ENCODE measurements around the gene LTN1. TPM values are rescaled to one million over a fixed set of nuclear protein-coding genes. Genes with fewer than 3 reads are reported as not detected.
"Not testable (repeated sequence)": the region's sequence is repeated elsewhere in the genome, so short reads cannot be mapped to it uniquely, and the experiment has no call there.

The LTN1 gene
- total RNA-seq, 1 donor from 2014 or later, result 27.1 TPM

- H3K36me3 ChIP-seq (ENCODE audit: control insufficient read depth in 3 of 3, insufficient read depth in 3 of 3, low read length in 3 of 3), result peaks cover 14 to 35% (median 27%) of the 10 kb centered on the region in 3 donors
- no peaks in the 10 kb centered on the region for H3K9me3 ChIP-seq (ENCODE audit: control insufficient read depth in 3 of 3, low read length in 3 of 3)
- H3K27ac ChIP-seq (ENCODE audit: low read depth, low read length), result no peak overlapping the region
- peaks cover 0 to 3% (median 2%) of the 10 kb centered on the region in 3 donors for H3K4me1 ChIP-seq (ENCODE audit: control insufficient read depth in 3 of 3, insufficient read depth in 3 of 3, low read length in 3 of 3)
- H3K27me3 ChIP-seq (ENCODE audit: control insufficient read depth in 3 of 3, insufficient read depth in 3 of 3, low read length in 3 of 3), result no peaks in the 10 kb centered on the region
- H3K4me3 ChIP-seq (ENCODE audit: low read length in 3 of 3), result no peak overlapping the region
- H3K9ac ChIP-seq (ENCODE audit: low read depth in 1 of 3, low read length in 3 of 3), result no peak overlapping the region
Measured at GRCh38 chr21:28937737-28938136, 54.9 kb downstream of the LTN1 start.

- no peak overlapping the region for H3K9ac ChIP-seq (ENCODE audit: low read depth in 1 of 3, low read length in 3 of 3)
- no peak overlapping the region for H3K4me3 ChIP-seq (ENCODE audit: low read length in 3 of 3)
- no peaks in the 10 kb centered on the region for H3K27me3 ChIP-seq (ENCODE audit: control insufficient read depth in 3 of 3, insufficient read depth in 3 of 3, low read length in 3 of 3)
- peaks cover 0 to 3% (median 2%) of the 10 kb centered on the region in 3 donors for H3K4me1 ChIP-seq (ENCODE audit: control insufficient read depth in 3 of 3, insufficient read depth in 3 of 3, low read length in 3 of 3)
- H3K27ac ChIP-seq (ENCODE audit: low read depth, low read length), result no peak overlapping the region
- H3K36me3 ChIP-seq (ENCODE audit: control insufficient read depth in 3 of 3, insufficient read depth in 3 of 3, low read length in 3 of 3), result peaks cover 11 to 28% (median 19%) of the 10 kb centered on the region in 3 donors
- no peaks in the 10 kb centered on the region for H3K9me3 ChIP-seq (ENCODE audit: control insufficient read depth in 3 of 3, low read length in 3 of 3)
Measured at GRCh38 chr21:28936721-28937120, 56.0 kb downstream of the LTN1 start.

GRCh38 chr21:28936036-28936435, 56.6 kb downstream of the LTN1 start:
- H3K9ac ChIP-seq (ENCODE audit: low read depth in 1 of 3, low read length in 3 of 3), result no peak overlapping the region
- H3K9me3 ChIP-seq (ENCODE audit: control insufficient read depth in 3 of 3, low read length in 3 of 3), result no peaks in the 10 kb centered on the region
- peaks cover 11 to 31% (median 19%) of the 10 kb centered on the region in 3 donors for H3K36me3 ChIP-seq (ENCODE audit: control insufficient read depth in 3 of 3, insufficient read depth in 3 of 3, low read length in 3 of 3)
- no peak overlapping the region for H3K4me3 ChIP-seq (ENCODE audit: low read length in 3 of 3)
- H3K27me3 ChIP-seq (ENCODE audit: control insufficient read depth in 3 of 3, insufficient read depth in 3 of 3, low read length in 3 of 3), result no peaks in the 10 kb centered on the region
- no peak overlapping the region for H3K27ac ChIP-seq (ENCODE audit: low read depth, low read length)
- peaks cover 0 to 3% (median 2%) of the 10 kb centered on the region in 3 donors for H3K4me1 ChIP-seq (ENCODE audit: control insufficient read depth in 3 of 3, insufficient read depth in 3 of 3, low read length in 3 of 3)

GRCh38 chr21:28932717-28933116, 60.0 kb downstream of the LTN1 start:
- H3K36me3 ChIP-seq (ENCODE audit: control insufficient read depth in 3 of 3, insufficient read depth in 3 of 3, low read length in 3 of 3), result peaks cover 11 to 36% (median 25%) of the 10 kb centered on the region in 3 donors
- no peak overlapping the region for H3K9ac ChIP-seq (ENCODE audit: low read depth in 1 of 3, low read length in 3 of 3)
- no peaks in the 10 kb centered on the region for H3K9me3 ChIP-seq (ENCODE audit: control insufficient read depth in 3 of 3, low read length in 3 of 3)
- H3K27me3 ChIP-seq (ENCODE audit: control insufficient read depth in 3 of 3, insufficient read depth in 3 of 3, low read length in 3 of 3), result no peaks in the 10 kb centered on the region
- no peaks in the 10 kb centered on the region for H3K4me1 ChIP-seq (ENCODE audit: control insufficient read depth in 3 of 3, insufficient read depth in 3 of 3, low read length in 3 of 3)
- no peak overlapping the region for H3K4me3 ChIP-seq (ENCODE audit: low read length in 3 of 3)
- H3K27ac ChIP-seq (ENCODE audit: low read depth, low read length), result no peak overlapping the region

GRCh38 chr21:28931708-28932372, 60.8 kb downstream of the LTN1 start:
- peaks cover 11 to 34% (median 25%) of the 10 kb centered on the region in 3 donors for H3K36me3 ChIP-seq (ENCODE audit: control insufficient read depth in 3 of 3, insufficient read depth in 3 of 3, low read length in 3 of 3)
- H3K4me1 ChIP-seq (ENCODE audit: control insufficient read depth in 3 of 3, insufficient read depth in 3 of 3, low read length in 3 of 3); H3K27ac ChIP-seq (ENCODE audit: low read depth, low read length); H3K9me3 ChIP-seq (ENCODE audit: control insufficient read depth in 3 of 3, low read length in 3 of 3); H3K4me3 ChIP-seq (ENCODE audit: low read length in 3 of 3); H3K27me3 ChIP-seq (ENCODE audit: control insufficient read depth in 3 of 3, insufficient read depth in 3 of 3, low read length in 3 of 3); H3K9ac ChIP-seq (ENCODE audit: low read depth in 1 of 3, low read length in 3 of 3): not testable (repeated sequence)

- no peaks in the 10 kb centered on the region for H3K9me3 ChIP-seq (ENCODE audit: control insufficient read depth in 3 of 3, low read length in 3 of 3)
- H3K36me3 ChIP-seq (ENCODE audit: control insufficient read depth in 3 of 3, insufficient read depth in 3 of 3, low read length in 3 of 3), result peaks cover 0 to 13% (median 6%) of the 10 kb centered on the region in 3 donors
Measured at GRCh38 chr21:28928578-28929420, 63.9 kb downstream of the LTN1 start.

GRCh38 chr21:28927130-28927529, 65.5 kb downstream of the LTN1 start:
- Histone ChIP-seq H3K9ac (ENCODE audit: low read depth in 1 of 3, low read length in 3 of 3) (no peak overlapping the region), H3K27ac (ENCODE audit: low read depth, low read length) (no peak overlapping the region), H3K9me3 (ENCODE audit: control insufficient read depth in 3 of 3, low read length in 3 of 3) (no peaks in the 10 kb centered on the region), H3K36me3 (ENCODE audit: control insufficient read depth in 3 of 3, insufficient read depth in 3 of 3, low read length in 3 of 3) (peaks cover 0 to 11% (median 6%) of the 10 kb centered on the region in 3 donors), H3K4me1 (ENCODE audit: control insufficient read depth in 3 of 3, insufficient read depth in 3 of 3, low read length in 3 of 3) (no peaks in the 10 kb centered on the region), H3K27me3 (ENCODE audit: control insufficient read depth in 3 of 3, insufficient read depth in 3 of 3, low read length in 3 of 3) (no peaks in the 10 kb centered on the region), H3K4me3 (ENCODE audit: low read length in 3 of 3) (no peak overlapping the region)

More at GRCh38 chr21:28928578-28929420, 63.9 kb downstream of the LTN1 start:
- no peaks in the 10 kb centered on the region for H3K4me1 ChIP-seq (ENCODE audit: control insufficient read depth in 3 of 3, insufficient read depth in 3 of 3, low read length in 3 of 3)
- no peak overlapping the region for H3K27ac ChIP-seq (ENCODE audit: low read depth, low read length)
- H3K27me3 ChIP-seq (ENCODE audit: control insufficient read depth in 3 of 3, insufficient read depth in 3 of 3, low read length in 3 of 3), result no peaks in the 10 kb centered on the region
- H3K9ac ChIP-seq (ENCODE audit: low read depth in 1 of 3, low read length in 3 of 3), result no peak overlapping the region
- no peak overlapping the region for H3K4me3 ChIP-seq (ENCODE audit: low read length in 3 of 3)

GRCh38 chr21:28923439-28923975, 69.2 kb downstream of the LTN1 start:
- no peak overlapping the region for H3K9ac ChIP-seq (ENCODE audit: low read depth in 1 of 3, low read length in 3 of 3)
- no peaks in the 10 kb centered on the region for H3K9me3 ChIP-seq (ENCODE audit: control insufficient read depth in 3 of 3, low read length in 3 of 3)
- no peaks in the 10 kb centered on the region for H3K36me3 ChIP-seq (ENCODE audit: control insufficient read depth in 3 of 3, insufficient read depth in 3 of 3, low read length in 3 of 3)
- no peak overlapping the region for H3K27ac ChIP-seq (ENCODE audit: low read depth, low read length)
- H3K4me1 ChIP-seq (ENCODE audit: control insufficient read depth in 3 of 3, insufficient read depth in 3 of 3, low read length in 3 of 3), result no peaks in the 10 kb centered on the region
- H3K4me3 ChIP-seq (ENCODE audit: low read length in 3 of 3), result no peak overlapping the region
- no peaks in the 10 kb centered on the region for H3K27me3 ChIP-seq (ENCODE audit: control insufficient read depth in 3 of 3, insufficient read depth in 3 of 3, low read length in 3 of 3)

- Histone ChIP-seq H3K4me1 (ENCODE audit: control insufficient read depth in 3 of 3, insufficient read depth in 3 of 3, low read length in 3 of 3) (no peaks in the 10 kb centered on the region), H3K9me3 (ENCODE audit: control insufficient read depth in 3 of 3, low read length in 3 of 3) (no peaks in the 10 kb centered on the region)
Measured at GRCh38 chr21:28922368-28922767, 70.3 kb downstream of the LTN1 start.

More at GRCh38 chr21:28922368-28922767, 70.3 kb downstream of the LTN1 start:
- Histone ChIP-seq H3K4me3 (ENCODE audit: low read length in 3 of 3) (no peak overlapping the region), H3K36me3 (ENCODE audit: control insufficient read depth in 3 of 3, insufficient read depth in 3 of 3, low read length in 3 of 3) (no peaks in the 10 kb centered on the region), H3K9ac (ENCODE audit: low read depth in 1 of 3, low read length in 3 of 3) (no peak overlapping the region), H3K27me3 (ENCODE audit: control insufficient read depth in 3 of 3, insufficient read depth in 3 of 3, low read length in 3 of 3) (no peaks in the 10 kb centered on the region), H3K27ac (ENCODE audit: low read depth, low read length) (no peak overlapping the region)

Measured in skeletal muscle tissue (tissue), 4 donors.